ENCODE data around the gene INAVA.

Gene INAVA

GRCh38 chr1:200894712-200895442, at the start of gene INAVA:
TSS of gene INAVA (plus strand) at chr1:200894900. CDS start at chr1:200898401, 3,501 bp downstream.
- DNase-seq (ENCODE audit: low read depth), result no peak
- no peak within 1 kb of the TSS for H3K4me3 ChIP-seq (ENCODE audit: low read depth, low read length)
- TF ChIP-seq CTCF (IDR thresholded peaks at IDR 0.05; ENCODE audit: control insufficient read depth, extremely low read depth, insufficient read depth), result no peak

GRCh38 chr1:200845360-200845759, 49.3 kb upstream of the INAVA start:
- no peak for TF ChIP-seq CTCF (IDR thresholded peaks at IDR 0.05; ENCODE audit: control insufficient read depth, extremely low read depth, insufficient read depth)
- DNase-seq (ENCODE audit: low read depth), result no peak
- no peak overlapping the region for H3K4me3 ChIP-seq (ENCODE audit: low read depth, low read length)

GRCh38 chr1:200846398-200846797, 48.3 kb upstream of the INAVA start:
- no peak for DNase-seq (ENCODE audit: low read depth)
- H3K4me3 ChIP-seq (ENCODE audit: low read depth, low read length), result no peak overlapping the region
- TF ChIP-seq CTCF (IDR thresholded peaks at IDR 0.05; ENCODE audit: control insufficient read depth, extremely low read depth, insufficient read depth), result no peak

GRCh38 chr1:200849430-200849829, 45.3 kb upstream of the INAVA start:
- TF ChIP-seq CTCF (IDR thresholded peaks at IDR 0.05; ENCODE audit: control insufficient read depth, extremely low read depth, insufficient read depth), result no peak
- H3K4me3 ChIP-seq (ENCODE audit: low read depth, low read length), result no peak overlapping the region
- DNase-seq (ENCODE audit: low read depth), result no peak

- TF ChIP-seq CTCF (IDR thresholded peaks at IDR 0.05; ENCODE audit: control insufficient read depth, extremely low read depth, insufficient read depth), result no peak
- DNase-seq (ENCODE audit: low read depth), result no peak
- no peak overlapping the region for H3K4me3 ChIP-seq (ENCODE audit: low read depth, low read length)
Measured at GRCh38 chr1:200850554-200850953, 44.1 kb upstream of the INAVA start.

- no peak for TF ChIP-seq CTCF (IDR thresholded peaks at IDR 0.05; ENCODE audit: control insufficient read depth, extremely low read depth, insufficient read depth)
- no peak for DNase-seq (ENCODE audit: low read depth)
- H3K4me3 ChIP-seq (ENCODE audit: low read depth, low read length), result no peak overlapping the region
Measured at GRCh38 chr1:200856716-200857357, 37.9 kb upstream of the INAVA start.
